Rectal smooth muscle tissue (tissue), 1 donor: ENCODE measurements around the gene HECTD1.

Source experiments
- H3K27ac ChIP-seq: one replicate; pipeline ENCODE4 v1.7.0; 2013; ENCODE audit warnings: low read depth, low read length, inconsistent platforms
- H3K27me3 ChIP-seq: one replicate; pipeline ENCODE4 v1.7.0; 2013; ENCODE audit warnings: low read length; ENCODE audit not compliant: control insufficient read depth, insufficient read depth
- H3K36me3 ChIP-seq: one replicate; pipeline ENCODE4 v1.7.0; 2013; ENCODE audit warnings: low read length; ENCODE audit not compliant: control insufficient read depth, insufficient read depth
- H3K4me1 ChIP-seq: one replicate; pipeline ENCODE4 v1.7.0; 2013; ENCODE audit warnings: low read length; ENCODE audit not compliant: control insufficient read depth, insufficient read depth
- H3K4me3 ChIP-seq: one replicate; pipeline ENCODE4 v1.7.0; 2013; ENCODE audit warnings: low read length
- H3K9ac ChIP-seq: one replicate; pipeline ENCODE4 v1.7.0; 2013; ENCODE audit warnings: low read length

HECTD1 gene

DNA sequence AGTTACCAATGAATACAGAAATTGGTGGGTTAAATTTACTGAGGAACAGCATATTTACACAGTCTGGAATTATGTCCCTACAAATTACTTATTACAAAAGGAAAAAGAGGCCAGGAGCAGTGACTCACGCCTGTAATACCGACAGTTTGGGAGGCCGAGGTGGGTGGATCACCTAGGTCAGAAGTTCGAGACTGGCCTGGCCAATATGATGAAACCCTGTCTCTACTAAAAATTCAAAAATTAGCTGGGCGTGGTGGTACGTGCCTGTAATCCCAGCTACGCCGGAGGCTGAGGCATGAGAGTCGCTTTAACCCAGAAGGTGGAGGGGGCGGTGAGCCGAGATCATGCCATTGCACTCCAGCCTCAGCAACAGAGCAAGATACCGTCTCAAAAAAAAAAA is 52.6 kb downstream of the HECTD1 start:
- no peak overlapping the region for H3K9ac ChIP-seq
- no peak overlapping the region for H3K4me3 ChIP-seq
- H3K27me3 ChIP-seq = no peaks in the 10 kb centered on the region
- H3K4me1 ChIP-seq = no peaks in the 10 kb centered on the region
- H3K27ac ChIP-seq = no peak overlapping the region
- peaks cover 10% of the 10 kb centered on the region for H3K36me3 ChIP-seq

GRCh38 chr14:31142455-31143087 is 65.0 kb downstream of the HECTD1 start:
- Histone ChIP-seq H3K4me1 (no peaks in the 10 kb centered on the region), H3K27ac (no peak overlapping the region), H3K36me3 (peaks cover 17% of the 10 kb centered on the region), H3K9ac (no peak overlapping the region), H3K27me3 (no peaks in the 10 kb centered on the region), H3K4me3 (no peak overlapping the region)

DNA sequence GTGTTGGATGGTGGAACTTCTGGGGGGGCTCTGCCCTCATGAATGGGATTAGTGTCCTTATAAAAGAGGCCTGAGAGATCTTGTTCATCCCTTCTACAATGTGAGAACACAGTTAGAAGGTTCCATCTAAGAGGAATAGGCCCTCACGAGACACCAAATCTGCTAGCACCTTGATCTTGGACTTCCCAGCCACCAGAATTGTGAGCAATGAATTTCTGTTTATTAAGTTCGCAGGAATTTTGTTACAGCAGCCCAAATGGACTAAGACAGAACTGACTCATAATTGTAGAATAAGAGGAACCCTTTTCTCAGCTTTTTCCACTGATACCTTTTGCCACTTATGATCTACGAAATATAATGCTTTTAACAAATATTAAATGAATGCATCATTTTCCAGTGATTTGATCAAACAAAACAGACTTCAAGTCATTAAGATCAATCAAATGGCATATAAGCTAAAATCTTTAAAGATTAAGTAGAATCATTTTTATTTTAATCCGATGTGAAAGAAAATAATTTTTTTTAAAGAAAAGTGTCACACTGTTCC is 68.2 kb downstream of the HECTD1 start:
- Histone ChIP-seq H3K9ac (no peak overlapping the region), H3K27me3 (no peaks in the 10 kb centered on the region), H3K4me1 (no peaks in the 10 kb centered on the region), H3K36me3 (peaks cover 21% of the 10 kb centered on the region), H3K4me3 (no peak overlapping the region), H3K27ac (no peak overlapping the region)

DNA sequence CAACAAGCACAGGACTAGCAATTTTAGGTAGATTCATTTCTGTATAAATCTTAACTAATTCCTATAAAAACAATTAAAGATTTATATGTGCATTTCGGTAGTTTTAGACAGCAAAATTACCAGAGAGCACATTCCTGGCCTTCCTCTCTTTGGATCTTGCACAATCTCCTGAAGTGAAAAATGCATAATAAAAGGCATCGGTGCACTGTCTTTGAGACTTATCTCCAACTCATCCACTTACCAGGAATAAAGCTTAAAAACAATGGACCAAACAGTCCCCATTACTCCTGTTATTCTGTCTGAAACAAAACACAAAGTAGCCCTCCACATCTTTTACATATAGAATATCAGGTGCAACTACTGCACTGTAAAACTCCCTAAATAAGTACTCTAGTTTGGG is 69.3 kb downstream of the HECTD1 start:
- peaks cover 19% of the 10 kb centered on the region for H3K36me3 ChIP-seq
- no peak overlapping the region for H3K9ac ChIP-seq
- H3K27ac ChIP-seq = no peak overlapping the region
- H3K4me1 ChIP-seq = no peaks in the 10 kb centered on the region
- no peak overlapping the region for H3K4me3 ChIP-seq
- H3K27me3 ChIP-seq = no peaks in the 10 kb centered on the region

DNA sequence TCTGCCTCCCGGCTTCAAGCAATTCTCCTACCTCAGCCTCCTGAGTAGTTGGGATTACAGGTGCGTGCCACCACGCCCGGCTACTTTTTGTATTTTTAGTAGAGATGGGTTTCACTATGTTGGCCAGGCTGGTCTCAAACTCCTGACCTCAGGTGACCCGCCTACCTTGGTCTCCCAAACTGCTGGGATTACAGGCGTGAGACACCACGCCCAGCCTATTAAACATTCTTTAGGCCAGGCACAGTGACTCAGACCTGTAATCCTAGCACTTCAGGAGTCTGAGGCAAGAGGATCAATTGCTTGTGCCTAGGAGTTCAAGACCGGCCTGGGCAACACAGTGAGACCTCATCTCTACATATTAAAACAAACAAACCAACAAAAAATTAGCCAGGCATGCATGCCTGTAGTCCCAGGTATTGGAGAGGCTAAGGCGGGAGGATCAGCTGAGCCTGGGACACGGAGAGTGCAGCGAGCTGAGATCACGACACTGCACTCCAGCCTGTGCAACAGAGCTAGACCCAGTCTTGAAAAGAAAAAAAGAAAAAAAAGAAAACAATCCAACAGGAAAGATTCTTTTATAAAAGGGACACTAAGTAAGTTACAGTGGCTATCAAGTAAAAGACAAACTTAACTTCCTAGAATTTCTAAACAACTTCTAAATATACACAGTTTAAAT is 70.2 kb downstream of the HECTD1 start:
- H3K4me3 ChIP-seq = no peak overlapping the region
- H3K9ac ChIP-seq = no peak overlapping the region
- no peak overlapping the region for H3K27ac ChIP-seq
- no peaks in the 10 kb centered on the region for H3K27me3 ChIP-seq
- no peaks in the 10 kb centered on the region for H3K4me1 ChIP-seq
- peaks cover 15% of the 10 kb centered on the region for H3K36me3 ChIP-seq

DNA sequence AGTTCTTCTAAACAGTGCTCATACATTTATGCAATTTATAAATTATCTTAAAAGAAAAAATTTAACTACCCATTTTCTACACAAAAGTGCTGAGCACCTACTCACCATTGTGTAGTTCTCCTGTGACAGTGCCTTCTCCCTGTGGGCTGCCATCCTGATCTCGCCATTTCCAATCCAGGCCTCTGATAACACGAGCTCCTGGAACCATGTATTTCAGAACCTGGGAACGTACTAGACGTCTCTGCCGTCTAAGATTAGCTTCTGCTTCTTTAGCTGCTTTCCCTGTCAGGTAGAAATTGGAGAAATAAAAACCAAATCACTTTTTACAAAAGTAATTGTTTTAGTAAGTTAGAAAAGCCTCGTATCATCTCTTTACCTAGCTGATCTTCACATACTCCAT is 74.5 kb downstream of the HECTD1 start:
- H3K27me3 ChIP-seq = no peaks in the 10 kb centered on the region
- no peak overlapping the region for H3K9ac ChIP-seq
- peaks cover 20% of the 10 kb centered on the region for H3K36me3 ChIP-seq
- no peak overlapping the region for H3K4me3 ChIP-seq
- no peak overlapping the region for H3K27ac ChIP-seq
- H3K4me1 ChIP-seq = no peaks in the 10 kb centered on the region

DNA sequence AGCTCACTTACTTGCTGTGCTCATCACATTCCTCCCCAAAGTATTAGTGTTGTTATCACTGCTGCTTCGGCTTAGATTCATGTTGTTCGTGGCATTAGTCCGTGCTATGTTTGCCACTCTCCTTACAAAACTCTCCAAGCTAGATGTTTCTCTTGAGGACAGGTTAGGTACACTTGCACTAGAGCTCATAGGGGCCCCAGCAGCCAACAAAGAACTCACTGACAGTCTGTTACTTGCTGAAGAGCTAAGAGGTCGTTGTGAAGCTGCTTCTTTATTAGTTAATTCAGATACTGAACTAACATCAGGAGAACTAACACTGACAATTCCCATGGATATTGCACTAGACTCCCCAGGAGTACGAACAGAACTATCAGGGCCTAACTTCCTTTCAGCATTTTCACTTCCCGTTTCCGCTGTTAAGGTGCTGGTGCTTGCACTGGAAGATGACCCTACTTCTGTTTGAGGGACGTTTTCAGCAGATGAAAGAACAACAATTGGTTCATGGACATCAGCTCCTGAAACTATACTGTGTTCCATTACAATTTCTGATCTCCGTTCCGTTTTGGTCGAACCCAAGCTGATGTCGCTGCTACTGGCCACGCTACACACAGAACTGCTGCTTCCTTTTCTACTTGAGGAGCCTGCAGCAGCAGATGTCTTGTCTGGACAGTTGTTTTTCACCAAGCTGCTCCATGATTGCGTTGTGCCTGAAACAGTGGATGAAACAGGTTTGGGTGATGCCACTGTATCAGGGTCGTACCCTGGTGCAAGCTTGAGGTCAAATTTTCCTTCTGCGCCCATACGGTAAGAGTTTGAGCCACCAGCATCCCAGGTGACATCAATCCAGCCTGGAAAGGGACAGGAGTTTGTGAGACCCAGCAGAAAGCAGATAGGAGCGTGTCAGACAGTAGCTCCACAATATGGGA is 78.7 kb downstream of the HECTD1 start:
- Histone ChIP-seq H3K4me3 (no peak overlapping the region), H3K9ac (no peak overlapping the region), H3K27ac (no peak overlapping the region), H3K4me1 (no peaks in the 10 kb centered on the region), H3K36me3 (peaks cover 16% of the 10 kb centered on the region), H3K27me3 (no peaks in the 10 kb centered on the region)

GRCh38 chr14:31127690-31128089 is 79.9 kb downstream of the HECTD1 start:
- peaks cover 19% of the 10 kb centered on the region for H3K36me3 ChIP-seq
- H3K9ac ChIP-seq = no peak overlapping the region
- no peaks in the 10 kb centered on the region for H3K4me1 ChIP-seq
- H3K27me3 ChIP-seq = no peaks in the 10 kb centered on the region
- H3K4me3 ChIP-seq = no peak overlapping the region
- no peak overlapping the region for H3K27ac ChIP-seq

GRCh38 chr14:31126680-31127079 is 80.9 kb downstream of the HECTD1 start:
- Histone ChIP-seq H3K4me1 (no peaks in the 10 kb centered on the region), H3K9ac (no peak overlapping the region), H3K4me3 (no peak overlapping the region), H3K27ac (no peak overlapping the region), H3K27me3 (no peaks in the 10 kb centered on the region), H3K36me3 (peaks cover 27% of the 10 kb centered on the region)

DNA sequence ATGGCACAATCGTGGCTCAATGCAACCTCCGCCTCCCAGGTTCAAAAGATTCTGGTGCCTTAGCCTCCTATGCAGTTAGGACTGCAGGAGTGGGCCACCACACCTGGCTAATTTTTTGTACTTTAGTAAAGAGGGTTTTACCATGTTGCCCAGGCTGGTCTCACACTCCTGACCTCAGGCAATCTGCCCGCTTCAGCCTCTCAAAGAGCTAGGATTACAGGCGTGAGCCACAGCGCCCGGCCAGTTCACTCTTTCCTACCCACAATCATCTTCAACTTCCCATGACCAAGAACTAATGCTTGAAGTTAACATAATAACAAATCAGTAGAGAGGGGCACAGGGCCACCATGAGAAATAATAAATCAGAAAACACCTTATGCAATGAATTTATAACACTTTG is 82.4 kb downstream of the HECTD1 start:
- Histone ChIP-seq H3K36me3 (peaks cover 33% of the 10 kb centered on the region), H3K27me3 (no peaks in the 10 kb centered on the region), H3K9ac (no peak overlapping the region), H3K4me1 (no peaks in the 10 kb centered on the region), H3K4me3 (no peak overlapping the region), H3K27ac (no peak overlapping the region)

- Histone ChIP-seq H3K36me3 (peaks cover 33% of the 10 kb centered on the region), H3K27me3 (no peaks in the 10 kb centered on the region), H3K9ac (no peak overlapping the region), H3K4me1 (no peaks in the 10 kb centered on the region), H3K27ac (no peak overlapping the region), H3K4me3 (no peak overlapping the region)
These were observed 83.4 kb downstream of the HECTD1 start for GRCh38 chr14:31124197-31124596.

- Histone ChIP-seq H3K4me3 (no peak overlapping the region), H3K4me1 (no peaks in the 10 kb centered on the region), H3K27ac (no peak overlapping the region), H3K27me3 (no peaks in the 10 kb centered on the region), H3K9ac (no peak overlapping the region), H3K36me3 (peaks cover 27% of the 10 kb centered on the region)
These were observed 84.7 kb downstream of the HECTD1 start for GRCh38 chr14:31122921-31123320.
